GM18519 (cell line): ENCODE data around the gene ZYG11B.
A peak's percentile ranks its signal among the peaks of the same experiment; 100 is the strongest.
"Not testable (repeated sequence)": the region's sequence is repeated elsewhere in the genome, so short reads cannot be mapped to it uniquely, and the experiment has no call there.

Experiments used
- ATAC-seq: cut with Tn5 transposase; IDR thresholded peaks from one replicate; pipeline ENCODE4 v1.9.1; 2021; ENCODE audit warnings: mild to moderate bottlenecking, moderate library complexity; ENCODE audit not compliant: unreplicated experiment, low FRiP score

ZYG11B gene

DNA sequence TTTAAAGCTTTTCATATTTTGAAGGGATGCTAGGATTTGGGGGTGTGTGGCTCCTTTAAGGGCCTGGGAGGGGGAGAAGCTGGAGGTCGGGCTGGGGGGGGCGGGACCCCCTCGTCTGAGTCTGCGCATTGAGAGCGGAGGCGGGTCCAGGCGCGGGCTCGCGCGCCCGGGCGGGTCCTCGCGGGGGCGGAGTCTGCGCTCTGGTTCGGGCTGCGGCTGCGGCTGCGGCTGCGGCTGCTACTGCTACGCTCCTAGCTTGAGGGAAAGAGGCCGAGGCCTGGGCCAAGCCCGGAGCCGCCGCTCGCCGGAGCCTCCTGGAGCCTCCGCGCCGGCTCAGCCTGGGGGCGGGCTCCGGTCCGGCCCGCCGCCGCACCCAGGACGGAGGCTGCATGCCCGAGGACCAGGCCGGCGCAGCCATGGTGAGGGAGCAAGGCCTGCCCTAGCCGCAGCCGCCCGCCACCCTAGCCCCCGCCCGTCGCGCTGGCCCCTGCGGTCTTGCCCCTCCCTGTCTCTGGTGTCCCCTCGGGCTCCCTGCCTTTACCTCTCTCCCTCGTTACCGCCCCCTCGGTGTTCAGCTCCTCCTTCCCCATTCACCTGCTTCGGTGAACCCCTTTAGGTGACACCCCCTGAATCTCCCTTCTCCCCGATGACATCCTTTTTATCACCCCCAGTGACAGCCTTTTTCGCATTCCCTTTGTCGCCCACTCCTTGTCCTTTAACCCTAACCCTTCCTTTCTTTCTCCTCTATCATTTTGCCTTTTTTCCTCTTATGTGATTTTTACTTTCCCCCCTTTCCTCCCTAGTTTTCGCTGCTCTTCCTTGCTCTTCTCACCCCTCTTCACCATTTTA lies at the start of gene ZYG11B:
TSS of gene ZYG11B (plus strand) at position 189 of the 849 bp plus-strand sequence. CDS start at position 390, 201 bp downstream.
- ATAC-seq = peak; percentile 90

DNA sequence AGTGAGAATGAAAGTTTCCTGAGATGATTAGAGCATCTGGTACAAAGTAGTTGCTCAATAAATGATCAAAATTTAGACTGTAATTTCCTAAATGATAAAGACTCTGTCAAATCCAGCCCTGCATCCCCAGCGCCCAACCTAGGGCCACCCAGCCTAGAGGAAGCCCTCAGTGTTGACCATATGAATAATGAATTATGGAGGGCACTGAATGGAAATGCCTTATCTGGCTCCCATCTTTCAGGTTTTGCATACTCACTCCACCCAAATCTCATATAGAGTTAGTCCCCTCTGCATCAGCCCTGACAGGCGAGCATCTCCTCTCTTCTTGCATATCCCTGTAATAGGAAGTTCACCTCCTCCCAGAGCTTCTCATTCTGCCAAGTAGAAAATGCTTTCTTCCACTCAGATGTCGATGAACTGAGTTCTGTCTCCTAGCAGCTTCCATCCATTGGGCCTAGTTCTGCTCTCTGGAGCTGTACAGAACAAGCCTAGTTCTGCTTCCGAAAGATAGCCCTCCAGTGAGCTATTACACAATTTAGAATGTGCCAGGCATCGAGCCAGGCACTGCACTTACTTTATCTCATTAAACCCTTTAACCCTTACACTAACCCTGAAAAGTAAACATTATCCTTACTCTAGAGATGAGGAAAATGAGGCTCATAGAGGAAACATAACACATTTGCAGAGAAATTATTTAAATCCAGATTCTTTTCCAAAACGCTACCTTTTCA lies 49.0 kb upstream of the ZYG11B start:
- ATAC-seq = no peak

GRCh38 chr1:52679048-52679447 lies 47.2 kb upstream of the ZYG11B start:
- no peak for ATAC-seq

GRCh38 chr1:52679498-52679897 lies 46.8 kb upstream of the ZYG11B start:
- no peak for ATAC-seq

- no peak for ATAC-seq
These were observed 45.9 kb upstream of the ZYG11B start for GRCh38 chr1:52680353-52680752.

DNA sequence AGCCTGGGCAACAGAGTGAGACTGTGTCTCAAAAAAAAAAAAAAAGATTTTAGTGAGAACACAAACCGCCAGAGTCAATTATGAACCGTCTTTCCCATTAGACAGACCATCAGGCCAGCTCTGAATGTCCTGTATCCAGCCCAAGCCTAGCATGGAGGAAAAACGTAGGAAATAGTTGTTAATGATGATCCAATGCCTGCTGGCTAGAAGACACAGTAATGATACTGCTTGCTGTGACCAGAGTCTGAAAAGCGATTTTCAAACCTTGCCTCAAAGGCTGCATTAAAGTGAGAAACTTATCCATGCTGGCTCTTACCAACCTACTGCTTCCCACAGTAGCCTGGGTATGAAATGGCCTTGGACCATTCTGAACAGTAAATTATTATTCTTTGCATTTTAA lies 45.1 kb upstream of the ZYG11B start:
- ATAC-seq = no peak

GRCh38 chr1:52683367-52683940 lies 42.8 kb upstream of the ZYG11B start:
- ATAC-seq = no peak

GRCh38 chr1:52684545-52684944 lies 41.7 kb upstream of the ZYG11B start:
- ATAC-seq = no peak

DNA sequence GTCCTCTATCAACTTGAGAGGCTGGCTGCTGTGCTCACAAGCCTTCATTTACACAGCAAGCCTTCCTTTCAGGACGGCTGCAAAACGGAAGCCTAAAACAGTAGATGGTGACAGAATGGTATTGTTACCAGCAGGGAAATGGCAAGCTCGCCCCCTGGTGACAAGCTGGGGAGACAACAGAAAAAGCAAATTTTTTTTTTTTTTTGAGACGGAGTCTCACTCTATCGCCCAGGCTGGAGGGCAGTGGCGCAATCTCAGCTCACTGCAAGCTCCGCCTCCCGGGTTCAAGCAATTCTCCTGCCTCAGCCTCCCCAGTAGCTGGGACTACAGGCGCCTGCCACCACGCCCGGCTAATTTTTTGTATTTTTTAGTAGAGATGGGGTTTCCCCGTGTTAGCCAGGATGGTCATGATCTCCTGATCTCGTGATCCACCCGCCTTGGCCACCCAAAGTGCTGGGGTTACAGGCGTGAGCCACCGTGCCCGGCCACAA lies 39.9 kb upstream of the ZYG11B start:
- ATAC-seq = peak; percentile 67

GRCh38 chr1:52686830-52687229 lies 39.4 kb upstream of the ZYG11B start:
- ATAC-seq = no peak

DNA sequence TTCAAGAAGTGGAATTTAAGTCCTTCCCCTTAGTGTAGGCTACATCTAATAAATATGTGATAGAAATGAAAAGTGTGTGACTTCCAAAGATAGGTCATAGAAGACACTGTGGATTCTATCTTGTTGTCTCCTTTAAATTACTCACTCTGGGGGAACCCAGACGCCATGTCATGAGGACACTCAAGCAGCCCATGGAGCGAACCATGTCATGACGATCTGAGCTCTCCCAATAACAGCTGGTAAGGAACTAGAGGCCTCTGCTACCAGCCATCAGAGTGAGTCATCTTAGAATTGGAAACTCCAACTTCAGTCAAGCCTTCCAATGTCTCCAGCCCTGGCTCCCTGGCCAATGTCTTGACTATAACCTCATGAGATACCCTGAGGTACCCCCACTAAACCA lies 34.4 kb upstream of the ZYG11B start:
- ATAC-seq = no peak

- ATAC-seq = no peak
These were observed 33.6 kb upstream of the ZYG11B start for GRCh38 chr1:52692697-52693096.

GRCh38 chr1:52693351-52693750 lies 32.9 kb upstream of the ZYG11B start:
- ATAC-seq = not testable (repeated sequence)

DNA sequence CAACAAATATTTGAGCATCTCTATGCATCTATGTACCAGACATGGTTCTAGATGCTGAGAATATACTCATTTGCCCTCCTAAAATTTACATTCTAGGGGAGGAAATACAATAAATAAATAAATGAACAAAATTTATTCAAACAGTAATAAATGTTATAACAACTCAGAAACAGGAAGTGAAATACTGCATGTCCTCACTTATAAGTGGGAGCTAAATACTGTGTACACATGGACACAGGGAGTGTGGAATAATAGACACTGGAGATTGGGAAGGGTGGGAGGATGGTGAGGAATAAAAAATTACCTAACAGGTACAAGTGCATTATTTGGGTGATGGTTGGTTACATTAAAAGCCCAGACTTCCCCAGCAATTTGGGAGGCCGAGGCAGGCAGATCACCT lies 32.4 kb upstream of the ZYG11B start:
- no peak for ATAC-seq

- no peak for ATAC-seq
These were observed 30.6 kb upstream of the ZYG11B start for GRCh38 chr1:52695627-52696026.

- peak; percentile 45 for ATAC-seq
These were observed 28.2 kb upstream of the ZYG11B start, which contains the start of gene COA7 for GRCh38 chr1:52697795-52698674. Gene COA7, minus strand, starts transcription at chr1:52698347. Its CDS starts 21 bp downstream, at chr1:52698326.

DNA sequence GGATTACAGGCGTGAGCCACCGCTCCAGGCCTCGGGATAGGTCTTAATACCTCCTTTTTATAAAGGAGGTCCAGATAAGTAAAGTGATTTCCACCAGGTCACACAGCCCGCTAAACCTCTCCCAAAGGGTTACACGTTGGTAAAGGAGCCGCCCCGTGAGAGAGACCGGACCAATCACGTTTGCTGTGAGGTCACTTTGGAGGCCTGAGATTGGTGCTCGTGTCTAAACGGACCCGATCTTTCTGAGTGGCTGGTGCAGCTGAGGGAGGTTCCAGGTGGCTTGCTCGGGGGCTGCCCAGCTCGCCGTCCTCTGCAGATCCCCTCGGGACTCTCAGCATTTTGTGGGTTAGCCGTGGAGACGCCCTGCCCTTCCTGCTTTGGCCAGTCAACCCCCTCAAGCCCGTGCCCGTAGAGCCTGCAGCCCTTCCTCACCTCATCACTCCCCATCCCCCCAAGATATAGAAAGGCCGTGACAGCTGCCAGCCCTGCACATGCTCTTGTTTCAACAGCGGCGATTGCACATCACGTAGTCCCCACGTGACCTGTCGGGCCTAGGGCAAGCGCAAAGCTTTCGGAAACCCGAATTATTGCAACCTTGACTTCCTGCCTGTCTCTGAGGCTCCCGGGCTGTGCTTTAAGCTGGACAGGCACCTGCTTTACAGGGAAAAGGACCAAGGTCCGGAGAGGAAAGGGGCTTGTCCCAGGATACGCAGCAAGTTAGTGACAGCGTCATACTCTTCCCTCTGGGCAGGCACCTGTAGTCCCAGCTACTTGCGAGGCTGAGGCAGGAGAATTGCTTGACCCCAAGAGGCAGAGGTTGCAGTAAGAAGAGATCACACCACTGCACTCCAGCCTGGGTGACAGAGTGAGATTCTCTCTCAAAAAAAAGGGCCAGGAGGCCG lies 23.1 kb upstream of the ZYG11B start:
- peak; percentile 55 for ATAC-seq

GRCh38 chr1:52706136-52706670 lies 20.1 kb upstream of the ZYG11B start:
- ATAC-seq = no peak
